ENCODE results near the gene CAPN13.

CAPN13 gene

DNA sequence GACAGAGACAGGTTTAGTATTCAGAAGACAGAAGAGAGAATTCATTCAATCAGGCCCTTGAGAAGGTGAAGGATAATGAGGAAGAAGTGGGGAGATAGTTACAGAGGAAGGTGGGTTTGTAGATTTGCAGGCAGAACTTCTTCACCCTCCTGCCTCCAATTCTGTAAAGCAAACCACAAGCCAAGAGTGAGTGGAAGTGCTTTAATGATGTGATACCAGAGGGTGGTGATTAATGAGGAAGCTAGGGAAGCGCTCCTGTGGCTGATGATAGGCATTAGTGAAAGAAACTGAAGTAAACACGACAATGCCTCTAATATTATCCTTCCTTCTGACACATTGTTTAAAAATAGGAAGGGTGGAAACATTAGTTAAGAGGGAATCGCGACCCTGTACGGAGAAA, 78.2 kb downstream of the CAPN13 start:
- no peak for DNase-seq

DNA sequence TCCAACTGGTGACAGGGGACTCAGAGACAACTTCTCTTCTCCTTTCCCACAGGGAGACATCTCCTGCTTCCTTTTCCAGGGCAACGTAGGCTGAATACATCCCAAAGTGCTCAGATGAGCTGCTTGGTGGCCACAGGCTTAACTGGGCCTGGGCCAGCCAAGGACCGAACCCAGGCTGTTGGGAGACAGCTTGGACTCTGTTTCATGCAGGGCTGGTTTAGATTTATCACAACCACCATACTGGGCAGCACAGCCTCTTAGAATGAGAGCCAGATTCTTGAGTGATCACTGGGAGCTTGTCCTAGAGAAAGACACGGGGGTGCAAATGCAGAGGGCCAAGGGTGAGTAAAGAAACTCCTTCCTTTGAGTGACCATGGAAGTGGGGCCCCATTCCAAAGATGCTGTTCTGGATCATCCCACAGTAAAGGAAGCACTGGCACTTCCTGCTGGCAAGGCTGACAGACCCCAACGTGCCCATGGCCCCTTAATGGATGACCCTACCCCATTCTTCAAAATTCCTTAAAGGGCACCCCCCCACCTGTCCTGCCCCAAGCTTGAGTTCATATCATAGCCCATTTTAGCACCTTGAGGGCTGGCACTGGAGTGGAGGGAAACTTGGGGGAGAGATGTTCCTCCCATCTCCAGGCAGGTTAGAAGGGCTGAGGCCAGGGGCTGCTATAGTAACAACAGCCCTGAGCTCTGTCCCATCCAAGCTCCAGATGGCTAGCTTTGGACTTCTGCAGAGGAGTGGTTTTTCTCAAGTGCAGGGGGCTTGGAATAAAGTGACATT, 84.1 kb downstream of the CAPN13 start:
- no peak for DNase-seq

DNA sequence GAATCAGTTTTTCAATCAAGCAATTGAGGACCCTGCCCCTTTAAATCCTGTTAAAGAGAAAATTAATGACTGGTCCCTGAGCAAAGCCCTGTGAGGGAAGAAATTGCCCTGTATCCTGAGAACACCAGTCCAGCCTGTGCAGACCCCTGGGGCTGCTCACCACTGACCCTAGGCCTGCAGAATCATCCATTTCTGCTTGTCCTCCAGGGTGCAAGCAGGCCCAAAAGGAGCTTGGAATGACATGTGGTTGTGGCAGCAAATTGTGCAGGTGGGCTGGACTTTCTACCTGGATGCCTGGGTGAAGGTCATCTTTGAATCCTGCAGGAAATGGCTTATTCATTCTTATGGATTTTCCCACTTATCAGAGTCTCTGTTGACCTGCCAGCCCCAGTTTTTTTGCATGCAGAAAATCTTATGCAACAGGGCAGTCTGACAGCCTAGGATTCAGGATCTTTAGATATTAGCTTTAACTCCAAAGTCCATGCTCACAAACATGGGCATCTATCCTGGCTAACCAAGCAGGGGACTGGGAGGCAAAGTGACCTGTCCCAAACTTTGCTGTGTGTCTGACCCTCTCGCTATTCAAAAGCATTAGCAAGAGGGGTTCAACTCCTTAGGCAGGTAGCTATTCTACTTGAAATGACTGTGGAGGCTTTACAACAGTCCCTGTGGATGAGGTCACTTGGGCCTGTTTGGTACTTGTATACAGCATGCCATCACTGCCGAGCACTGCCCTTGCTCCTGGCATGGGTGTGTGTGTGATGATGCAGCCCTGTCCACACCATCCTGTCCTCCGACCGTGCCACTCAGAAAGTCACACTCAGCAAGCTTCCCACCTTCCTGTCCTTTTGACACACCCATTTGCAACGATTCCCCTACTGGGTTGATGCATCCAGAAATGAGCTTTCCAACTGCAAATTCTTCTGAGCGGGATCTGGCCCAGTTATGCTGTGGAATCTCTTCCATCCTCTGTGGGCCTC, 85.3 kb downstream of the CAPN13 start:
- no peak for DNase-seq

DNA sequence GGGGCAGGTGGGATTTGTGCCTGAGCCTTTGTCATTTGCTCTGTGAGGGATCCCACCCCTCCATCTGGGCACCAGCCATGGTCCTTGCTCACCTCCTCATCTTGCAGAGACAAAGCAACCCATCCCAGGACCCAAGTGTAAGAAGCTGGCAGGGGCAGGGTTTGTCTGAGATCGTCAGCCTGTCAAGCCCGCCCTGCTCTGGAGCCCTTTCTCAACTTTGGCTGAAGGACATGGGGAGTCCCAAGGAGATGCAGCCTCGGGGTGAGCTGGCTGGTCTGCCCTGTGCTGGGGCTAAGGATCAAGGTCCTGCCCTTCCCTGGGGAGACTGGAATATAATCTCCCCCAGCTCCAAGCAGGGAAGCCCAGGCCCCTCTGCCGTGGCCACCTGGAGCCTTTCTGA, 86.0 kb downstream of the CAPN13 start:
- DNase-seq, result no peak

DNA sequence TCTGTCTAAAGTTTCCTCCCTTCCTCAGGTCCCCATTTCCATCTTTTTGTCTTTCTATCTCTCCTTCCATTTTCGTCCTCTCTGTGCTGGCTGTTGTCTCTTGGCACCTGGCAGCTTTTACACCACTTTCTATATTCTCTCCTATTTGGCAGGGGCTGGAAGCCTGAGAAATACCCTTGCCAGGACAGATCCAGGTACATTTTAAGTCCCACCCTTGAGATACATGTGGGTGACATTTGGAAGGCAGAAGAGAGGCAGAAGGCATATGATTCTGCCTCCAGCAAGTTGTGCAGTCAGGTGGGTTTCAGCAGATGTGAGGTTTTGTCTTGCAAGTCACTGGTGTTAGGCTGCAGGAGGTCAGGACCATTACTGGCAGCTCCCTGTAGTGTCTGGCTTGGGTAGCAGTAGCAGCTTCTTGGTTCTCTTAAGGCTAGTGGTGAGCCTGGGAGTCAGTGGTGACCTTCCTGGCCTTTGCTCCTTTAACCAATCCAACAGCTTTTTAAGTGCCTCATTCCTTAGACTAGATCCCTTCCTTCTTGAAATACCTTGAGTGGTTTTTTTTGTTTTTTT, 90.1 kb downstream of the CAPN13 start:
- DNase-seq, result no peak

DNA sequence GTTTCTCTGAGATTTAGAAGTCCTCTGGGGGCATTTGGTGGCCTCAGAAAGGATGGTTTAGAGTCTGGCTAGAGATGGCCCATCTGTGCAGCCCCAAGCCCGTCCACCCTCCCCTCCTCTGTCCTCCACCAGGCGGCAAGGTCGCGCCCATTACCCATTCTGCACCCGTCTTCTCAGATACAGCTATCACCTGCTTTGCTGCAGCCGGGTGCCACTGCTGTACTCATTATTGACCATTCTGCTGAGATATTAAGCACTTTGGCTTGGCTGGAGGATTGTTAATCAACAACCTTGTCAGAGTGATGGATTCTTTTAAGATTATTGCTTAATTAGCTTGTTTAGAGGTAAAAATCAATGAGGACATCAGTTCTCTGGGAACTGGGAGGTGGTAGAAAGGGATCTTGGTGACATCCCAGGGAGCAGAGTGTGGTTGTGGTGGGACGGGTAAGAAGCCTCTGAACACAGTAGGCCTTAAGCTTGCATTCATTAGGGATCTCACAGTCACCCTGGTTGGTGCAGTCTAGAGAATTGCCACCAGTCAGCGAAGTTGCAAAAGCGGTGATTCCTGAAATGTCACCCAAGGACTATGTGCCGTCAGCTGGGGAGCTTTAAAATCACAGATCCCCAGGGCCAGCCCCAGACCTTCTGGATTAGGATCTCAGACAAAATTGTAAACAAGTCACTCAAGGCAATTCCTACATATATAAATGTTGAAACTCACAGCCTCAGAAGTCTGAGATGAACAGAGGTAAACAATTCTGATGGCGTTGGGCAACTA, 90.9 kb downstream of the CAPN13 start:
- DNase-seq, result no peak

DNA sequence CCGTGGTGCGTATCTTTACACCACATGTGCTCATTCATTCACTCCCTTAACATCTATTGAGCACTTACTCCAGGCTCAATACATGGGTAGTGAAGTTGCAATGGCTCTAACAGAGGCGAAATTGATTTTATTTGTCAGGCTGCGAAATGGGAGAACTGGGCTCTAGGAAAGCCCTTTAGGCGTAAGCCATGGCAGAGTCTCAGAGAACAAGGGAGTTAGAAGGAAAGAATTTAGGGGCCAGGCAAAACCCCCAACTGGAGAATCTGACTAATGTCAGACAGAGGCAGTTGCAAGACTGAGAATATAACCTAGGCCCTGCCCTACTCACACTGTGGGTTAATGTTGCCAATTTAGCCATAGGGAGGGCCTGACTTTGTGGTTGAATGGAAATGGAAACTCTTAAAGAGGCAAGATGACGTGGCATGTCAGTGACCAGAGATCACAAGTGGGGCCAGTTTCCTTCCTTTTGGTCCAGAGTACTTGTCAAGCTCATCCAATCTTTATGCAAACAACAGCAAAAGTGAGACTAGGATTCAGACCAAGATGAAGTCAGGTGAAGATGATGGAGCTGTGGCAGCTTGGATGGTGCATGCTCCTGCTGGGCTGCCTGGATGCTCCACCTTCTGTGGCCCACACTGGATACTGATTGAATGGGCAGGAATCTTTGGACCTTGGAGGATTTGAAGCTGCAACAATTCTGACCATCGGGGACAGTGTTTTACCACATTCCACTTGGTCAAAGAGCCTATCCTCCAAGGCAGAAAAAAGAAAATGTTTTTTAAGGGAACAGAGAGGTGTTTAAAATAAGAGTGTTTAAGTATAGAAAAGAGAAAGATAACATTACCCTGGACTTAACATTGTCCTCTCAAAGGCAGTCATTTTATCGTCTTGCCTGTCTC, 92.2 kb downstream of the CAPN13 start:
- DNase-seq, result no peak

DNA sequence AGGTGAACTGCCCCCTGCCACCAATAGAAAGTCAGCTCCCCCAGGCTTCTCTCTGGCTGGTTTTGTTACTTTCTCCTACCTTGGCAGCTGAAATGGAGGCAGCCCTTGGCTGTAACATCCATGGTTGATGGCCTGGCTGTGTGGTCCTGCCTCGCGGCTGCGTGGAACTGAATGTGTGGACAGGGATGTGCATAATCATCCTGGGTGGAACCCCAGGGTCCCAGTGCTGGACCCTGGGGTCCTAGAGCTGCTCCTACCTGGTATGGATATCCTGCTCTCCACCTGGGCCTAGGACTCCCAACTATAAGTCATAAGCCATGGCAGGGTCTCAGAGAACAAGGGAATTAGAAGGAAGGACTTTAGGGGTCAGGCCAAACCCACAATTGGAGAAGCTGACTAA, 93.5 kb downstream of the CAPN13 start:
- no peak for DNase-seq

DNA sequence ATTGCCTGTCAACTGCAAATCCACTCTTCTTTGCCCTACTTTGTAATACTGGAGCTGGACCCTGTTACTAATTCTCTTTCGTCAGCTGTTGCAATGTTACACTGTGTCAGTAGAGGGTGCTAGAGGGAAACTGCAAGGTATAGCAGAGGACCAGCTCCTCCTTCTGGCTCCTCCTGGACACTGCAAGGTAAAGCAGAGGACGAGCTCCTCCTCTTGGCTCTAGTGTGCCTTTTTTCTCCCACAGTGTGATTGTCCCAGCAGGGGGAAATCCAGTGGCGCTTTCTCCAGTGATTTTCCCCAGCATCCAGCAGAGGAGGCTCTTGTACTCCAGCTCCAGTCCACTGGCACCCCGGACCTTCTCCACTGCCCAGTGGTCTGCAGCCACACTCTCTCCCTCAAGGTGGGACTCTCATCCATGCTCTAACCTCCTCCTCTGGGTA, 95.6 kb downstream of the CAPN13 start:
- DNase-seq, result peak; percentile 72 to 93

DNA sequence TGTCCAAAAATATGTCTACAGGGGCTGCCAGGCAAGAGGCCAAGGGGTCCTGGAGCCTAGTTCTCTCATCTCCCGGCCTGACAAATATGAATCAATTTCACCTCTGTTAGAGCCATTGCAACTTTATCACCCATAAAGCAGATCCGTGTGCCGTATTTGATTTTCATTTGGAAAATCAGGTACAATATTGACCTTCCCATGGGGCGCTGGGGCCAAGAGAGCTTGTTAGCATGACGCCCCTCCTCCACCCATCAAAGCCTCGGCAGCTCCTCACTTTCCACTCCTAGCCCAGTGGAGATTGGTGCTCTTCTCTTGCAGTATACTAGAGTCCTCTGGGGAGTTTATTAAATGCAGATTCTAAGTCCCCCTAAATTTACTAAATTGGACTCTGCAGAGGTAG, 96.8 kb downstream of the CAPN13 start:
- DNase-seq, result no peak

DNA sequence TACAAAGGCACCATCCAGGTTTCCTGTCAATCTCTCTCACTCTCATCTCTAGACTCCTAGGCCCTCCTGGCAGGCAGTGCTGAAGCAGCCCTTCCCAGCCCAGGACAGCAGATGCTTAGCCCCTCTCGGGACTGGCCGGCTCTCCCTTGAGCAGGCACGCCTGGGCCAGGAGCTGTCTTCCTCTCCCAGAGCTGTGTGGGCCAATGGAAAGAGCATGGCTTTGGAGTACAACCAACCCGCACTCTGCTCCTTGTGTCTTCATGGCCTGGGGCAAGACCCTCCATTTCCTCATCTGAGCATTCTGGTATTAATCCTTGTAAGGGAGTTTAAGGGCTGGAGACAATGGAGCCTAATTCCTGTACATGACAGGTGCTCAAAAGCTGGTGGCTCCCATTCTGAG, 97.2 kb downstream of the CAPN13 start:
- no peak for DNase-seq

DNA sequence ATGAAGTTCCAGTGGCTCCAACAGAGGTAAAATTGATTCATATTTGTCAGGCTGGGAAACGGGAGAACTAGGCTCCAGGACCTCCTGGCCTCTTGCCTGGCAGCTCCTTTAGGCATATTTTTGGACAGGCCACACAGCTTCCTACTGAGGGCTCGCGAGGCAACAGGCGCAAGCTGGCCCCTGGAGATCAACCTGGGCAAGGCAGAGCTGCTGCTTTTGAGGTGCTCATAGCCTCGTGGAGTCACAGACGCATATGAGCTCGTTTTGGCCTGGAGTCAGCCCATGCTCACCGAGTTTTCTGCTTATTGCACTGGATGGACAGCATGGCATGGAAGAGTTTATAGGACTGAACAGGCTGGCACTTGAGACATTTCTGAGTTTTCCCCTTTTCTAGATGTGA, 97.7 kb downstream of the CAPN13 start:
- DNase-seq, result no peak

DNA sequence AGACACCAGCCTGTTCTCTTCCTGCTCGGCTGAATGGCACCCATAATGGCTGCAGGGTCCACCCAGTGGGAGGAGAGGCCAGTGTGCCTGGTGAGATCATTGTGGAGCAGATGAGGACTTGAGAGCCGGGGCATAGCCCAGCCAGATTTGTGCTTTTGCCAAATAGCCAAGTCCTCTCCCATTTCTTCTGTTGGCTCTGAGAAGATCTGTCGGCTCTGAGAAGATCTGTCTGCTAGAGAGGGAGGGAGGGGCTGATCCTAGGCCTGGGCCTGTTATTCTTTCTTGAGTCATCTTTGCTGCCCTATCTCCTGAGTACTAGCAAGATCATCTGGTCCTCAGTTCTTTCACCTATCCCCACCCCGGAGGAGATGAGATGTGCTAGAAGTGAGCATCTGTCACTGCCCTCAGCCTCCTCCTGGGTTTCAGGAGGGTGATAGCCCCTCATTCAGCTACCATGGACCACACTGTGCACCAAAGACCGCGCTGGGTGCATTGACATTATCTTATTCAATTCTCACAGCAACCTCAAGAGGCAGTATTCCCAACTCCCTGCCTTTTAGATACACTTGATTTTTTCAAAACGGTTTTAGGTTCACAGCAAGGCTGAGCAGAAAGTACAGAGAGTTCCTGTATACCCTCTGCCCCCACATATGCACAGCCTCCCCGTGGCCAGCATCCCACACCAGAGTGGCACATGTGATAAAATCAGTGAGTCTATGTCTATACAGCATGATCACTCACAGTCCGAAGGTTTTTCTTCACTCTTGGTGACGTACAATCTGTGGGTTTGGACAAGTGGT, 98.6 kb downstream of the CAPN13 start:
- no peak for DNase-seq

DNA sequence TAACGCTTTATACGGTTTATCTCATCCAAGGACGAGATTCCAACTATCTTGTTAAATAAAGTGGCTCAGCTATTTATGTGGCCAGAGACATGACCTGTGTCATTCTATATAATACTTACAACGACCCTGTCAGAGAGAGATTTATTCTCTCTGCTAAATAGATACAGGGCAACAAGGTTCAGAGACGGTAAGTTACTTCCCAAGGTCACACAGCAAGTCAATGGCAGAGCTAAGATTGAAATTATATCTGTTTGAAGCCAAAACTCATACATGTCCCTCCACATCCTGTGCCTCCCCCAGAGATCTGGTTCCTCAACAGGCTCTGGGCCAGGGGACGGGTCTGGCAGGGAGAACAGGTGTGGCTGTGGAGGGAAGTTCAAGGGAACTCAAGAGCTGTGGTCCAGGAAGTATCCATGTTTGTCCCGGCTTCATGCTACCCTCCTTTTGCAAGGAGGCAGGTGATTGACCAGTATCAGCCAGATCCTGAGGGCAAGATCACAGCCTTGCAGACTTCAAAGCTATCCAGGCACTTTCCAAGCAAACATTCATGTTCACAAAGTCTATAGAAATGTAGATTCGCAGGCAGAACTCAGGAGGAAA, 99.8 kb downstream of the CAPN13 start:
- DNase-seq, result no peak

DNA sequence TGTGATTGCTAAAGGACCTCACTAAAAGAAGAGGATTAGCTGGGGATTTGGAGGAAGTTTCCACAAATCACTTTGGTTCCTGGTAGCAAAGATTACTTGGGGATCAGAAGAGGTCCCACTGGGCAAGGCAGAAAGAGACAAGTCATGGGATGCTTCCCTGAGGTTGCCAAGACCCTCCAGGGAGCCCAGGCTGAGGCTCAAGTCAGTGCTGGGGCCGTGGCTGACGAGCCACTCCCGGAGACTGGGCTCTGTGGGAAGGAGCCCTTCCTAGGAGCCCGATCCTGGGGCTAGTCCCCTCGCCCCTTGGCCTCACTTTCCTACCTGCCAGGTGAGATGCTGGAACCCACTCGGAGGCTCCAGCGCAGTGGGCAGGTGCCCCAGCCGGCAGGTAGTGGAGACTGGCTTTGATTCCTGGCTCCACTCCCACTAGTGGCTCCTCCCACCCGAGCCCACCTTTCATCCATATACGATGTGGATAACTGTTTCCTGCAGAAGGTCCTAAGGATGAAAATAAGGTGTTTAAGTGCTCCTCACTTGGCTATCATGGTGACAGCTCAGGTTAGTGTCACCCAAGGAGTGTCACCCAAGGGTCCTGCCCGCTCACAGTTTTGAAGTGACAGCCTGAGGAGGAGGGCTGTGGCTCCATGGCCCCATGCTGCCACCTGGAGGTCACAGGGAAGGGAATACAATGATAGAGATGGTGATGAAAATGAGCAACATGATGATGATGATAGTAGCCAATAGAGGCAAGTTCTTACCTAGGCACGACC, 100.5 kb downstream of the CAPN13 start:
- DNase-seq, result peak in 1 of 2 experiments; percentile 72

DNA sequence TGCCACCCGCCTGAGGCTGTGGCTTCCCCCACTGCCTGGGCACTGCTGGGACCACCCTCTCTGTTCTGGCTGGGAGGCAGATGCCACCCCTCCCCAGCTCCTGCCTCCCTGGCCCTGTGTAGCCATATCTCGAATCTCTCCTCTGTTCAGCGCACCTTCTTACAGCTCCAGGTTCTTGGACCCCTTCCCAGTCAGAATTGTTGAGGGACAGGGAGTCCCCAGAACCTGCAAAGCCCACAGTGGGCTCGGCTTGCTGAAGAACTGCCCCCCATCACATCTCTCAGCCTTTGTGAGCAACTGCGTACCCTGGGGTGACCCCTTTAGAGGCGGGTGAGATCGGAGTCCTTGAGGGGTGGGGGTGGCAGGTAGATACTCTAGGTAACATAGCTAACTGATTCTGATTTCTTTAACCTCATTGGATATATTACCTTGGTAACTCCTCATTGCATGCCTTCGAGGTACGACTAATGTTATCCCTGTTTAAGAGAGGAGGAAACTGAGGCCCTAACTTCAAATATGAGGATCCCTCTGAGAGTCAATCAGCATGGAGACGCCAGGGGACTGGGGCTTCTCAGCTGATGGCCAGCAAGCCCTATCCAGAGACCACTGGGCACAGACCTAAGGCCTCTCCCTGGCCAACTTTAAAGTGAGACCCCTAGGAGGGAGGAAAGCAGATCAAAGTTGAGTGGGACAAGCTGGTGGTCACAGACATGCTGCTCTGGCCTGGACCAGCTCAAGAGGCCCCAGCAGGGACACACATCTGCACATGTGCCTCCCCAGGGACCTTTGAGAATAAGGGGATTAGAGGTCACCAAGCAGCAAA, 101.3 kb downstream of the CAPN13 start:
- DNase-seq, result no peak

DNA sequence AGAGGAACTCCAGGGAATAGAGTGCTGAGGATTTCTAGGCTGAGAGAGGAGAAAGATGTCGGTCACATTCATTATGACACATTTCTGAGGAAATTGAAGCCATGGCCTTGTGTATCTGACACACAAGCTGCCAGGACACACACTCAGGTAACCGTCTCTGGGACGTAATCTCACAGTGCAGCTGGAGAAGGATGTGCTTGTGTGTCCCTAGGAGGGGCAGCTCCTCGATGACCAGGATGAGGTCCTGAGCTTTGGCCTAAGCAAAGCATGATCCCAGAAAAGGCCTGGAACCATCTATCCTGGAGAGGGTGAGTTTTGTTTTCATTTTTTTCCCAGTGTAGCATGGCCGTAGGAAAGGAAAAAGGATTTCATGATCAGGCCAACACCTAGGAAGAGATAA, 102.2 kb downstream of the CAPN13 start:
- no peak for DNase-seq

DNA sequence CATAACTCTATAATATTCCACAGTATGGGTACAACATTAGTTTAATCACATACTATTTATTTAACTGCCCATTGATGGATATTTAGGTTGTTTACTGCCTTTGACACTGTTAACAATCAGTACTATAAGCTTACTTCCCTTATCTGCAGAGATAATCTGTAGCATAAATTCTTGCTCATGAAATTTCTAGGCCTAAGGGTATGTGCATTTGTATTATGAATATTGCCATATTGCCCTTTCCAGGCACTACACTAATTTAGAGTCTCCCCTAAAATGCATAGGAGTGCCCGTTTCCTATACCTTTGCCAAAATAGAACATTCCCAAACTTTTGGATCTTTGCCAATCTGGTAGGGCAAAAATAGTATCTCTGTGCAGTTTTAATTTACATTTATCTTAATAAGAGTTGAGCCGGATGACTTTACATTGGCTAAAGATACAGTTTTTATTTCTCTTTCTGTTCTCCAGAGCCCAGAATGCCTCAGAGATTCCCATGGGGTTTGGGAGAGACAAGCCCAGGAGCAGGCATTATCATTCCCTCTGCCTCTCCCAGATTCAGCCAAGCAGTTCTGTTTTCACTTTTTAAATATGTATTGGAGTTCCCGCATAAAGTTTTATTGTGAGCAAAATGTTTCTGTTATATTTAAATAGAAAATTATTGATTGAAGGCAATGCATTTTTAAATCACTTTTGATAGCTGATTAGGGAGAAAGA, 102.8 kb downstream of the CAPN13 start:
- DNase-seq, result no peak
